Measurements from ENCODE around the gene ING3.
"Not testable (repeated sequence)": the region's sequence is repeated elsewhere in the genome, so short reads cannot be mapped to it uniquely, and the experiment has no call there.

The ING3 gene

GRCh38 chr7:120951826-120952225 lies 1.2 kb downstream of the ING3 start:
- DNase-seq: no peak

- no peak for DNase-seq
Measured at GRCh38 chr7:120955577-120956149, 5.1 kb downstream of the ING3 start.

GRCh38 chr7:120959929-120960484 lies 9.4 kb downstream of the ING3 start:
- DNase-seq: no peak

GRCh38 chr7:120960714-120961113 lies 10.1 kb downstream of the ING3 start:
- DNase-seq: no peak

GRCh38 chr7:120961638-120962173 lies 11.1 kb downstream of the ING3 start:
- no peak for DNase-seq

GRCh38 chr7:120964088-120964487 lies 13.5 kb downstream of the ING3 start:
- DNase-seq: no peak

GRCh38 chr7:120966961-120967360 lies 16.4 kb downstream of the ING3 start:
- DNase-seq: no peak

- no peak for DNase-seq
Measured at GRCh38 chr7:120973849-120974248, 23.3 kb downstream of the ING3 start.

GRCh38 chr7:120979765-120980499 lies 29.4 kb downstream of the ING3 start:
- DNase-seq: no peak

- no peak for DNase-seq
Measured at GRCh38 chr7:120981117-120981516, 30.5 kb downstream of the ING3 start.

- no peak for DNase-seq
Measured at GRCh38 chr7:120981888-120982615, 31.5 kb downstream of the ING3 start.

- DNase-seq: not testable (repeated sequence)
Measured at GRCh38 chr7:120983592-120983991, 33.0 kb downstream of the ING3 start.

- no peak for DNase-seq
Measured at GRCh38 chr7:120984406-120984805, 33.8 kb downstream of the ING3 start.

- no peak for DNase-seq
Measured at GRCh38 chr7:120985130-120985758, 34.7 kb downstream of the ING3 start.

- DNase-seq: no peak
Measured at GRCh38 chr7:120985839-120986238, 35.3 kb downstream of the ING3 start.

GRCh38 chr7:120986650-120987049 lies 36.1 kb downstream of the ING3 start:
- no peak for DNase-seq

- DNase-seq: no peak
Measured at GRCh38 chr7:120987280-120987679, 36.7 kb downstream of the ING3 start.

GRCh38 chr7:120987683-120988590 lies 37.4 kb downstream of the ING3 start:
- peak; percentile 87 for DNase-seq

GRCh38 chr7:120988591-120989256 lies 38.1 kb downstream of the ING3 start, which contains the start of gene CPED1:
TSS of gene CPED1 (plus strand) at chr7:120988711. CDS start at chr7:120989622, 911 bp downstream.
- DNase-seq: peak; percentile 24

GRCh38 chr7:120989257-120990220 lies 39.0 kb downstream of the ING3 start:
- no peak for DNase-seq
